GM04503 (cell line): ENCODE data around the gene ALS2CL.

Experiments used
- DNase-seq: peaks from one replicate; pipeline ENCODE4 v3.0.0-alpha.2; 2012; ENCODE audit warnings: low read depth

Gene ALS2CL

GRCh38 chr3:46664188-46664970, 29.1 kb downstream of the ALS2CL start:
- DNase-seq: no peak

GRCh38 chr3:46663591-46664135, 29.8 kb downstream of the ALS2CL start:
- DNase-seq: no peak

- peak; percentile 13 for DNase-seq
Measured at GRCh38 chr3:46662771-46663551, 30.5 kb downstream of the ALS2CL start.

GRCh38 chr3:46661776-46662766, 31.4 kb downstream of the ALS2CL start:
- DNase-seq: no peak

GRCh38 chr3:46660543-46661523, 32.6 kb downstream of the ALS2CL start:
- DNase-seq: no peak

GRCh38 chr3:46660003-46660402, 33.5 kb downstream of the ALS2CL start:
- no peak for DNase-seq

- no peak for DNase-seq
Measured at GRCh38 chr3:46659285-46659684, 34.2 kb downstream of the ALS2CL start.

- DNase-seq: no peak
Measured at GRCh38 chr3:46656778-46657556, 36.5 kb downstream of the ALS2CL start.

- DNase-seq: no peak
Measured at GRCh38 chr3:46655271-46655670, 38.2 kb downstream of the ALS2CL start.

- DNase-seq: no peak
Measured at GRCh38 chr3:46651084-46651483, 42.4 kb downstream of the ALS2CL start.

GRCh38 chr3:46649436-46649835, 44.0 kb downstream of the ALS2CL start:
- no peak for DNase-seq

GRCh38 chr3:46648096-46648495, 45.4 kb downstream of the ALS2CL start:
- no peak for DNase-seq

- peak; percentile 55 for DNase-seq
Measured at GRCh38 chr3:46646700-46647099, 46.8 kb downstream of the ALS2CL start.

GRCh38 chr3:46643701-46644100, 49.8 kb downstream of the ALS2CL start:
- no peak for DNase-seq

GRCh38 chr3:46642971-46643370, 50.5 kb downstream of the ALS2CL start:
- no peak for DNase-seq

- DNase-seq: no peak
Measured at GRCh38 chr3:46640927-46641326, 52.6 kb downstream of the ALS2CL start.

GRCh38 chr3:46639221-46639620, 54.3 kb downstream of the ALS2CL start:
- DNase-seq: no peak

GRCh38 chr3:46634856-46635255, 58.6 kb downstream of the ALS2CL start:
- DNase-seq: no peak

- no peak for DNase-seq
Measured at GRCh38 chr3:46632792-46633191, 60.7 kb downstream of the ALS2CL start.
